C4-2B (cell line): ENCODE results near the gene DYNLT2.

Source experiments
- ZFX ChIP-seq: fragments of 450-650 bp; IDR thresholded peaks from 2 replicates; pipeline ENCODE4 v1.6.1; 2017
- TF ChIP-seq, protein P1 (sequence below): fragments of 450-650 bp; conservative IDR thresholded peaks from 2 replicates; pipeline ENCODE4 v1.5.1; 2017; ENCODE audit warnings: mild to moderate bottlenecking

DNA sequence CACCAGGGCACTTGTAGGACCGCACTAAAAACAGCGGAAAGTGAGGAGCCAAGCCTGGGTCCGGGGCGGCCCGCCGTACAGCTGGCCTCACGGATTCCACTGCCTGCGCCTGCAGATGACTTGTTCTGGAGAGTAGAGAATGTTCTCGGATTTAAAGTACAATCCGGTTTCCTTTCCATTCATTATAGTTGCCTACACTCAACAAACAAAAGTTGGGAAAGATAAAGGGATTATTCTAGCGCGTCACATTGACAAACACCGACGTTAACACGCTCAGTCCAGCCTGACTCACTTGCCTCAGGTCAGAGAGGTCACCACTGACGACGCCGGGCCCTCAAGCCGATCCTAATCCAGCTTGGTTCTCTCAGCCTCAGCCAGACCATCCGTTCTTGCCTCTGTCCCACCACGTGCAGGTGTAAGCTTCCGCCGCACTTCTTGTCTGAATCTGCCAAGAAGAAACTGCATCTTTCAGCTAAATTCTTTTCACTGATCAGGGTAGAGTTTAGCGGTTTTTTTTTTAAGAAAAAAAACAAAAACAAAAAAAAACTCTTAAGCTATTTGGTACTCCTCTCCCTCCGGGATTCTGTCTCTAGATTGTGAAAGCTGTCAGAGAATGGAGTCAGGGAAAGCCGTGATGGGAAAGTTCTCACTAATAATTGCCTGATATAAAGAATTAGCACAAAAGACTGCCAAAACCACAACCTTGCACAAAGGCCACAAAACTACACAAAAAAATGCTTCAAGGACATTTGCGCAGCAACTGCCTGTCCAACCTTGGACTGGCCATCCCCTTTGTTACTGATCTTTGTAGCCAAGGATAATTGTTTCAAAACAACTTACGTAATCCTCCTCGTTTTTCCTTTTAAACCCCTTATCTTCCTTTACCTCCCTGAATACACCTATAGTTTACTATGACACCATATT lies 26.0 kb downstream of the DYNLT2 start:
- TF ChIP-seq, protein P1, sequence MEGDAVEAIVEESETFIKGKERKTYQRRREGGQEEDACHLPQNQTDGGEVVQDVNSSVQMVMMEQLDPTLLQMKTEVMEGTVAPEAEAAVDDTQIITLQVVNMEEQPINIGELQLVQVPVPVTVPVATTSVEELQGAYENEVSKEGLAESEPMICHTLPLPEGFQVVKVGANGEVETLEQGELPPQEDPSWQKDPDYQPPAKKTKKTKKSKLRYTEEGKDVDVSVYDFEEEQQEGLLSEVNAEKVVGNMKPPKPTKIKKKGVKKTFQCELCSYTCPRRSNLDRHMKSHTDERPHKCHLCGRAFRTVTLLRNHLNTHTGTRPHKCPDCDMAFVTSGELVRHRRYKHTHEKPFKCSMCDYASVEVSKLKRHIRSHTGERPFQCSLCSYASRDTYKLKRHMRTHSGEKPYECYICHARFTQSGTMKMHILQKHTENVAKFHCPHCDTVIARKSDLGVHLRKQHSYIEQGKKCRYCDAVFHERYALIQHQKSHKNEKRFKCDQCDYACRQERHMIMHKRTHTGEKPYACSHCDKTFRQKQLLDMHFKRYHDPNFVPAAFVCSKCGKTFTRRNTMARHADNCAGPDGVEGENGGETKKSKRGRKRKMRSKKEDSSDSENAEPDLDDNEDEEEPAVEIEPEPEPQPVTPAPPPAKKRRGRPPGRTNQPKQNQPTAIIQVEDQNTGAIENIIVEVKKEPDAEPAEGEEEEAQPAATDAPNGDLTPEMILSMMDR, result no peak
- no peak for TF ChIP-seq ZFX
